ENCODE results near the gene ACTR3. TPM values are rescaled to one million over a fixed set of nuclear protein-coding genes. Genes with fewer than 3 reads are reported as not detected.

Gene ACTR3
- total RNA-seq, 4 donors from 2014 or later, result 94.6 to 127 (median 115) TPM

DNA sequence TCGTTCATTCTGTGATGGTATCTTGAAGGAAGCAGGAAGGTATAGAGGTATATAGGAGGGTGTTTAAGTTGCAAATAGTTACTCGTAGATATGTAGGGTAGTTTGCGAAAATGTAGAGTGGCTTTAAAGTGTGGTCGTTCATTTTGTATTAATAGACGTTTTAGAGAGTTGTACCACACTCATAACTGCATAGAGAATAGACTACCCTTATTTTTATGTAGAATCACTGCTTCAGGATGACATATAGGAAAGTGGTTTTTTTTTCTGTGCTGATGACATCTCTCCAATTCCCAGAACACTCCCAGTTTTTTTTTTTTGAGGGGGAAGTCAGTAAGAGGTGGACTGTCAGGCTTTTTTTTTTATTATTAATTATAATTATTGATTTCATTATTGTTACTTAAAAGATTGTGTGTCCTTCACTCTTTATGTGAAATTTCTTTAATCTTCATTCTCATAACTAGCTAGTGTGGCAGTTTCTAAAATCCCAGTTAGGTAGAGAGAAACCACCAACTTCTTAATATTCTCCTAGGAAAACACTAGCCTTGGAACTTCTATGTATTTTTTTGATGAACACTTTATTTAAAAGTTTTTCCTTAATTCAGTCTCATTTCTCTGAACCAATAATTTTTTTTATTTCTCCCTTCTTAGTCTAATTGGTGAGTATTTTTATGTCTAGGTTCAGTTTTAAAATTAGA is 1.5 kb downstream of the ACTR3 start:
- DNase-seq (ENCODE audit: low spot score in 2 of 2), result no peak
- H3K4me3 ChIP-seq, result peak overlapping the region; percentile 94
- TF ChIP-seq POLR2A (IDR thresholded peaks at IDR 0.05) (no peak), EP300 (IDR thresholded peaks at IDR 0.05) (no peak), POLR2AphosphoS5 (IDR thresholded peaks at IDR 0.05) (no peak)
- TF ChIP-seq, protein P1, sequence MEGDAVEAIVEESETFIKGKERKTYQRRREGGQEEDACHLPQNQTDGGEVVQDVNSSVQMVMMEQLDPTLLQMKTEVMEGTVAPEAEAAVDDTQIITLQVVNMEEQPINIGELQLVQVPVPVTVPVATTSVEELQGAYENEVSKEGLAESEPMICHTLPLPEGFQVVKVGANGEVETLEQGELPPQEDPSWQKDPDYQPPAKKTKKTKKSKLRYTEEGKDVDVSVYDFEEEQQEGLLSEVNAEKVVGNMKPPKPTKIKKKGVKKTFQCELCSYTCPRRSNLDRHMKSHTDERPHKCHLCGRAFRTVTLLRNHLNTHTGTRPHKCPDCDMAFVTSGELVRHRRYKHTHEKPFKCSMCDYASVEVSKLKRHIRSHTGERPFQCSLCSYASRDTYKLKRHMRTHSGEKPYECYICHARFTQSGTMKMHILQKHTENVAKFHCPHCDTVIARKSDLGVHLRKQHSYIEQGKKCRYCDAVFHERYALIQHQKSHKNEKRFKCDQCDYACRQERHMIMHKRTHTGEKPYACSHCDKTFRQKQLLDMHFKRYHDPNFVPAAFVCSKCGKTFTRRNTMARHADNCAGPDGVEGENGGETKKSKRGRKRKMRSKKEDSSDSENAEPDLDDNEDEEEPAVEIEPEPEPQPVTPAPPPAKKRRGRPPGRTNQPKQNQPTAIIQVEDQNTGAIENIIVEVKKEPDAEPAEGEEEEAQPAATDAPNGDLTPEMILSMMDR (IDR thresholded peaks at IDR 0.05), result no peak
- peak overlapping the region; percentile 98 for H3K27ac ChIP-seq
- no peaks in the 10 kb centered on the region for H3K9me3 ChIP-seq
- 2% methylated on average over 5 of the region's 5 CpGs for WGBS
- peaks cover 81% of the 10 kb centered on the region for H3K4me1 ChIP-seq
- no peaks in the 10 kb centered on the region for H3K36me3 ChIP-seq
- no peaks in the 10 kb centered on the region for H3K27me3 ChIP-seq

DNA sequence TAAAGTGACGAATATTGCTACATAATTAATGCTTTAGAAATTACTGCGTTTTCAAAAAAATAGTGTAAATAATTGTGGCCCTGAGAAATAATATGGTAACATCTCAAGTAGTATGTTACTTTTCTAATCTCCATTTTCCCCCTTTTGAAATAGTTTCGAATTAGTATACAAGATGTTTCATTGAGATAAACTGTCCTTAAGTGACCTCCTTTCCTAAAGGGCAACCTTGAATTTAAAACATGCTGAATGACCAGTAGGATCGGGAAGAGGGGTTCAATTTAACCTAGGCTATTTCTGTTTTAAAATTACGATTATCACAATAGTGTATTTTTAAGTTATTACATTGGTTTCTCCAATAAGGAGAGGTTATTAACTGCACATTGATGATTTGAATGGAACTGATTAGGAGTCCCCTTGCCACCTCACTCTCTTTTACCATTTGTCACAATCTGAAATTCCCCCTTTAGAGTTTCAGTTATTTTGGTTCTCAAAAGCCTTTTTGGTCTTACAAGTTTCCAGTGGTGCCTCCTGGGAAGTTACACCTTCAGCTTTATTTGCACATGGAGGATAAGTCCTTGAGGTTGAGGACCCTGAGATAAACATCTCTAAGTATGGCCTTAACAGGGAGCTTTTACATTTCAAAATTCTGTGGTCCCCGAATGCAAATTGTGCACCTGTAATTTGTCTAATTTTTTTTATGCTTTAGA is 2.3 kb downstream of the ACTR3 start:
- 38% methylated on average over 6 of the region's 6 CpGs for WGBS
- peaks cover 81% of the 10 kb centered on the region for H3K4me1 ChIP-seq
- no peak overlapping the region for H3K27ac ChIP-seq

DNA sequence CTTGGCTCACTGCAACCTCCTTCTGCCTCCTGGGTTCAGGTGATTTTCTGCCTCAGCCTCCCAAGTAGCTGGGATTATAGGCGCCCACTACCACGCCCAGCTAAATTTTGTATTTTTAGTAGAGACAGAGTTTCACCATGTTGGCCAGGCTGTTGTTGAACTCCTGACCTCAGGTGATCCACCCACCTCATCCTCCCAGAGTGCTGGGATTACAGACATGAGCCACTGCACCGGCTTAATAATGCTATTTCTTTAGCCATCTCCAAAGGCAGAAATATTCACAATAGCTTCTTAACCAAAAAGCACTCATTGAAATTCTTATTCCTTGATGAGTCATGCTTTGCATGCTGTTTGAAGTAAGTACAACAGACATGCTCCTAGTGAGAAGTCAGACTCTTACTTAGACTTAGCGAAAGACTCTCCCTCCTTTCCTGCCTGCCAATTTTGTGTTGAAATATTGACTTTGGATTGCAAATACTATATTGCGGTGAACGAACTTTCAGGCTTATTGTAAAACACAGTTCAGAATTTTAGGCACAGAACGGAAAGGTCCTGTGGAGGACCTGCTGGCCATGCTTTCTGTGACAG is 4.4 kb downstream of the ACTR3 start:
- 38% methylated on average over 7 of the region's 7 CpGs for WGBS
- no peaks in the 10 kb centered on the region for H3K9me3 ChIP-seq
- H3K27me3 ChIP-seq, result no peaks in the 10 kb centered on the region
- peak overlapping the region; percentile 49 for H3K27ac ChIP-seq
- H3K4me1 ChIP-seq, result peaks cover 81% of the 10 kb centered on the region
- no peaks in the 10 kb centered on the region for H3K36me3 ChIP-seq
- DNase-seq (ENCODE audit: low spot score in 2 of 2), result no peak
- no peak overlapping the region for H3K4me3 ChIP-seq
- TF ChIP-seq, protein P1 (IDR thresholded peaks at IDR 0.05), result no peak
- TF ChIP-seq POLR2AphosphoS5 (IDR thresholded peaks at IDR 0.05), result peak in 2 of 3 donors; percentile 58 to 68

More for the DNA sequence above, 2.3 kb downstream of the ACTR3 start:
- Histone ChIP-seq H3K36me3 (no peaks in the 10 kb centered on the region), H3K4me3 (peak overlapping the region; percentile 94), H3K27me3 (no peaks in the 10 kb centered on the region), H3K9me3 (no peaks in the 10 kb centered on the region)
- TF ChIP-seq POLR2AphosphoS5 (IDR thresholded peaks at IDR 0.05), result no peak
- TF ChIP-seq EP300 (IDR thresholded peaks at IDR 0.05), result no peak
- TF ChIP-seq, protein P1 (IDR thresholded peaks at IDR 0.05), result no peak
- TF ChIP-seq POLR2A (IDR thresholded peaks at IDR 0.05), result no peak
- no peak for DNase-seq (ENCODE audit: low spot score in 2 of 2)

DNA sequence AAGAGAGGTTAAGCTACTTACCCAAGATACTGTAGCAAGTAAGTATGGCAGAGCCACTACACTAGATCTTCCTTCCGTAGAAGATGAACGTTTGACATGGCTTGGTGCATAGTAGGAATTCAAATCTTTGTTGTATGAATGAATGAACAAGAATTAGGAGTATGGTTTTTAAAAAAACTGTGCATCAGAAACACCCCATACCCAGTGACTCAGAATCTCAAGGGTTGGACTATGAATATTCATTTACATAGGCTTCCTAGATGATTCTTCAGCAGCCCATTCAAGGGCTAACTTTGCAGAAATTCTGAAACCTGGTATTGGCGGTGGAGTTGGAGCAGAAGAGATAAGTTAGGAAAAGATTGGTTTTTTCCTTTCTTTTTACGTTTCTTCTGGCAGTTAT is 5.4 kb downstream of the ACTR3 start:
- no peak for TF ChIP-seq EP300 (IDR thresholded peaks at IDR 0.05)
- TF ChIP-seq, protein P1 (IDR thresholded peaks at IDR 0.05), result no peak
- no peak for TF ChIP-seq POLR2A (IDR thresholded peaks at IDR 0.05)
- TF ChIP-seq POLR2AphosphoS5 (IDR thresholded peaks at IDR 0.05), result no peak
- peaks cover 91% of the 10 kb centered on the region for H3K4me1 ChIP-seq
- DNase-seq (ENCODE audit: low spot score in 2 of 2), result no peak
- no peak overlapping the region for H3K4me3 ChIP-seq
- H3K27ac ChIP-seq, result no peak overlapping the region
- H3K36me3 ChIP-seq, result no peaks in the 10 kb centered on the region
- no peaks in the 10 kb centered on the region for H3K27me3 ChIP-seq
- WGBS, result 83% methylated on average over 4 of the region's 4 CpGs
- no peaks in the 10 kb centered on the region for H3K9me3 ChIP-seq
